Immature natural killer cell (primary cell): ENCODE data around the gene OPRL1. TPM values are rescaled to one million over a fixed set of nuclear protein-coding genes. Genes with fewer than 3 reads are reported as not detected.

Source experiments
- DNase-seq, 3 donors: peaks; one replicate each; pipeline ENCODE4 v3.0.0; 2022; ENCODE audit warnings: mixed read lengths in 1 of 3
- H3K27ac Mint-ChIP-seq, 6 donors: one replicate each; pipeline ENCODE4 v1.8.0; 2020; ENCODE audit warnings: mixed read lengths in 6 of 6, mild to moderate bottlenecking in 5 of 6, inconsistent platforms in 4 of 6, moderate library complexity in 3 of 6
- H3K27me3 Mint-ChIP-seq, 3 donors: one replicate each; pipeline ENCODE4 v1.8.0; 2020 to 2021; ENCODE audit warnings: low read depth in 3 of 3, mild to moderate bottlenecking in 3 of 3, mixed read lengths in 3 of 3, moderate library complexity in 3 of 3, inconsistent platforms in 1 of 3
- H3K36me3 Mint-ChIP-seq, 3 donors: one replicate each; pipeline ENCODE4 v1.8.0; 2020; ENCODE audit warnings: mixed read lengths in 3 of 3, inconsistent platforms in 2 of 3, mild to moderate bottlenecking in 2 of 3
- H3K4me1 Mint-ChIP-seq, 2 donors: one replicate each; pipeline ENCODE4 v1.8.0; 2020; ENCODE audit warnings: inconsistent platforms in 2 of 2, mild to moderate bottlenecking in 2 of 2, mixed read lengths in 2 of 2, moderate library complexity in 1 of 2
- H3K4me3 Mint-ChIP-seq, 5 donors: one replicate each; pipeline ENCODE4 v1.8.0; 2020; ENCODE audit warnings: mild to moderate bottlenecking in 5 of 5, mixed read lengths in 5 of 5, inconsistent platforms in 3 of 5, moderate library complexity in 3 of 5
- H3K9me3 Mint-ChIP-seq, 6 donors: one replicate each; pipeline ENCODE4 v1.8.0; 2020; ENCODE audit warnings: mild to moderate bottlenecking in 6 of 6, mixed read lengths in 6 of 6, inconsistent platforms in 4 of 6, moderate library complexity in 3 of 6
- polyA plus RNA-seq, 3 donors: library from polyadenylated mRNA; unstranded; fragments of 300-500 nt; fragmentation: Illumina TruSeq; gene quantifications; one replicate each; pipeline ENCODE4 v1.2.3, GENCODE V29; 2021

Gene OPRL1
- polyA plus RNA-seq, 3 donors from 2014 or later, result 0.48 to 1.3 (median 0.73) TPM

DNA sequence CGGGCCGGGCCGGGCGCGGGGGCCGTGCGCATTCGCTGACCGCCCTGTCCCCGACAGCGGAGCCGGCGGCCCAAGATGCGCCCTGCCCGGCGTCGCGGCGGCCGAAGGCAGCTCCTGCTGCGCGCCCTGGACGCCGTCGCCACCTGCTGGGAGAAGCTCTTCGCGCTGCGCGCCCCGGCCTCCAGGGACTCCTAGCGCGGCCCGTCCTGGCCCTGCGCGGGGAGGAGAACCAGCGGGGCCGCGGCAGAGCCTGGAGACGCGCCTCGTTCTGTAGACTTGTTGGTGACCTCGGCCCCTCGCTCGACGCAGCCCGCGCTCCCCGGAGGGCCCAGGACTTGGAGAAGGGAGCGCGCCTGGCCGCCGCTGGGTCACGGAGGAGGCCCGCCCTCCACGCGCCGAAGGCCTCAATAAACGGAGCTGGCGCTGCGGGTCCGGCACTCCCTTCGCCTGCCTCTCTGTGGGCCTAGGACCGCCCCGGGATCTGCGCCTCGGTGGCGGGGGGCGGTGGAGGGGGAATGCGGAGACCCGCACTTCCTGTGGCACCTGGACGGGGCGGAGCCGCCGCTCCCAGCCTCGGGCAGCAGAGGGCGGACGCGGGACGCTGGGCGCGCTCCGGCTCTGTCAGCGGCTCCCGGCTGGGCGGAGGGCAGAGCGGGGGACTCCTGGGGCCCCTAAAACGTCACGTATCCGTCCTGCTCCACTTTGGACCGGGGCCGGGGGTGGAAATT lies 41.2 kb upstream of the OPRL1 start:
- H3K4me1 Mint-ChIP-seq, result peaks cover 0 to 14% of the 10 kb centered on the region in 2 donors
- H3K9me3 Mint-ChIP-seq, result no peaks in the 10 kb centered on the region
- DNase-seq, result peak; percentile 61 to 66 (median 66)
- no peaks in the 10 kb centered on the region for H3K36me3 Mint-ChIP-seq
- peaks cover 3 to 12% (median 7%) of the 10 kb centered on the region in 3 donors for H3K27me3 Mint-ChIP-seq
- H3K4me3 Mint-ChIP-seq, result peak overlapping the region; percentile 27 to 71 (median 41)
- no peak overlapping the region for H3K27ac Mint-ChIP-seq

DNA sequence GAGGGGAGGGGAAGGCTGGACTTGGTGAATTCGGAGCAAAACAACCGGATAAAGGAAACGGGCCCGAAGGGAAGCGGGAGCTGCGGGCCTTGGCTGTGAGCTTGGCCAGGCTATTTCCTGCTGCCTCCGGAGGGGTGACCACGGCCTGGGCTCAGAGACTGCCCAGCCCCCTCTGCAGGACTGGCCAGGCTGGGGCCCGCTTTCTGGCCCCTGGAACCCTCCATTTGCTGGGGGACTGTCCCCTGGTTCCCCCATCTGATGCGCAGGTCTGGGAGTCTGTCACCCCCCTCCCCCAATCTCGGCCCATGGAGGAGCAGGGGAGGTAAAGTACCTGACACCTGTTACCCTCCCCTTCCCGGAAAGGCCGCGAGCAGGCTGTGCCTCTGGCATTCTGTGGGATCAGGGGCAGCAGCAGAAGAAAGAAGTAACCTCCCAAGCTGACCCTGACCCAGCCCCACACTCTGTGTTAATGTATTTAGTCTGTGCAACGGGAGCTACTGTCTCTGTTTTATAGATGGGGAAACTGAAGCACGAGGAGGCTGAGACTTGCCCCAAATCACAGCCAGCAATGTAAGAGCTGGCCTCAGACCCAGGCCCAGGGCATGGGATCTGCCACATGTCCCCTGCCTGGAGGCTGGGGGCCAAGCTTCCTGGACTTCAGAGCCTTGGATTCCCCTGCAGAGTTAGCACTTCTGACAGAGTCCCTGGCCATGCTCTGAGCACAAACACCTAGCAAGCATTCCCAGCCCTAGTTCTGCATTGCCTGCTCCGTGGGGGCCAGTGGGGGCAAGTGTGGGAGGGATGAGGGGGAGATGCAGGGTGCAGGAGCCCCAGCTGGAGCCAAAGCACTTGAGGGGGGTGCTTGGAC lies 40.4 kb upstream of the OPRL1 start:
- H3K4me1 Mint-ChIP-seq, result peaks cover 0 to 14% of the 10 kb centered on the region in 2 donors
- peak overlapping the region; percentile 38 to 71 (median 50) for H3K4me3 Mint-ChIP-seq
- H3K27ac Mint-ChIP-seq, result no peak overlapping the region
- no peaks in the 10 kb centered on the region for H3K9me3 Mint-ChIP-seq
- DNase-seq, result no peak
- peaks cover 3 to 16% (median 7%) of the 10 kb centered on the region in 3 donors for H3K27me3 Mint-ChIP-seq
- no peaks in the 10 kb centered on the region for H3K36me3 Mint-ChIP-seq

DNA sequence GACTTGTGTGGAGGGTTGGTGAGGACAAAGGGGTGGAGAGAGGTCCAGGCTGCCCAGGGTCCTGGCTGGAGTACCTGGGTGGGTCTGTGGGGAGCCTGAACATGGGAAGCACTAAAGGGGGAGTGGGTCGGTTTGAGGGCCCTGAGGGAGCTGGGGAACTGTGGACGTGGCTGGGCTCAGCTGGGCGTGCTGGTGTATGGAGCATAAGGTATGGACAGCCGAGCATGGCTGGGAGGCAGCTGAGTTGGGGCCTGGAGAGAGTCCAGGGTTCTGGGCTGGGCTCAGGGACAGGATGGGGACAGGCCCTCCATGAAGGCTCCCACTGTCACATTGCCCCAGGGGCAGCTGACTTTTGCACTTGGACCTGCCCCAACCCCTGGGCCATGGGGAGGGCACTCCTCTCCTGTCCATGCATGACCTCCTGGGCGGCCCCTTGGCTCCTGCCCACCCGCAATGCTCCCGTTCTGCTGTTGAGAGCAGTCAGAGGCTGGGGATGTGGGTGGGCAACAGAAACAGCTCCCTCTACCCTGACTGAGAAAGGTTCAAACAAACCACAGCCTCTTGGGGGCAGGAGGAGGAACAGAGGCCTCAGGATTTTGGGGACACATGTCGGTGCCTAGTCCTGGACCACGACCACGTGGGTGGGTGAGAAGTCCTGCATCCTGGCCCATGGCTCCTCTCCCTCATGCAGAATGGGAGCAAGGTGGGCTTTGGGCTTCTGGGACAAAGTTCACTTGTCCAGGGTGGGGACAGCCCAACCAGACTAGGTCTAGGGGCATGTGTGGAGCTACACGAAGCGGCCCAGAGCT lies 39.4 kb upstream of the OPRL1 start:
- Mint-ChIP-seq H3K4me1 (peaks cover 0 to 14% of the 10 kb centered on the region in 2 donors), H3K36me3 (no peaks in the 10 kb centered on the region), H3K27me3 (peaks cover 2 to 15% (median 7%) of the 10 kb centered on the region in 3 donors), H3K27ac (no peak overlapping the region), H3K9me3 (no peaks in the 10 kb centered on the region), H3K4me3 (peak overlapping the region in 4 of 5 donors; percentile 35 to 69 (median 44))
- no peak for DNase-seq

DNA sequence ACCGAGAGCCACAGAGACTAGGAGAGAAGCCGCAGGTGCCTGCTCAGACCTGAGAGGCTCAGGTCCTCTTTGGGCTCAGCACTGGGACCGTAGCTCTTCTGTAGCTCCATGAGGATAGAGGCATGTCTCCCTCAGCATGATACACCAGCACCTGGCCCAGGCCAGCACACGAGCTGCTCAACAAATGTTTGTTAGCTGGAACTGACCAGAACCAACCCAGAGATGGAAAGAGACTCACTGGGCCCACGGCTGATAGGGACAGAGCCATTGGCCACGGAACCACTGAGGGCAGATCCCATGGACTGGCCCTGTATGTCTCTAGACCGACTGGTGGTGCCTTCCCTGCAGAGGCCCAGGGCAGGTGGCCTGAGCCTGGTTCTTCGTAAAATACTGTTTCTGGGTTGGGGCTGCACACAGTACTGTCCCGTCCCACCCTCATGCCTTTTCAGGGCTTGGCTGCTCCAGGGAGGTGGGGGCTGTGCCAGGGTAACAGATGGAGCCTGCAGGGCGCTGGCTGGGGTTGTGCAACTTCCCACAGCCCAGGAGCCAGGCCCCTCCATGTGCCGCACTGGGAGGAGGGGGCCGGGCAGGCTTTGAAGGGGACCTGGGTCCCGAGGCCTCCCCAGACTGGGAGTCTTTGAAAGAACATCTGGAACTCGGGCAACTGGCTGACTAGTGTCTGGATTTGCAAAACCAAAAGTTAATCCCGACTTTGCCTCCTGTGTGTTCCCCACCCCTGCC lies 38.7 kb upstream of the OPRL1 start:
- H3K36me3 Mint-ChIP-seq, result no peaks in the 10 kb centered on the region
- H3K27me3 Mint-ChIP-seq, result peaks cover 2 to 17% (median 11%) of the 10 kb centered on the region in 3 donors
- peak overlapping the region in 2 of 5 donors; percentile 29 to 50 for H3K4me3 Mint-ChIP-seq
- DNase-seq, result no peak
- peaks cover 0 to 14% of the 10 kb centered on the region in 2 donors for H3K4me1 Mint-ChIP-seq
- H3K27ac Mint-ChIP-seq, result no peak overlapping the region
- no peaks in the 10 kb centered on the region for H3K9me3 Mint-ChIP-seq

DNA sequence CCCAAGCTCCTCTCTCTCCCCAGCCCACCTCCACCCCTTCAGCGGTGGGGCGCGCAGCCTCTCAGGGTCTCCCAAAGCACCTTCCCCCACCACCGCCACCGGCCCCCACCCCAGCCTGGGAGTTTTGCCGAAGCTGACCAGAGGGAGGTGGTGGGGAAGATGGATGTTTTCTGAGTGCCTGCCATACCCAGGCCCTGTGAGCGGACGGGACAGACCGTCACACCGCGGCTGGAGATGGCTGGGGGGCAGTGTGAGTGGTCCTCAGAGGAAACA lies 38.2 kb upstream of the OPRL1 start:
- Mint-ChIP-seq H3K27ac (no peak overlapping the region), H3K36me3 (no peaks in the 10 kb centered on the region), H3K9me3 (no peaks in the 10 kb centered on the region), H3K27me3 (peaks cover 4 to 17% (median 13%) of the 10 kb centered on the region in 3 donors), H3K4me3 (peak overlapping the region in 2 of 5 donors; percentile 29 to 50), H3K4me1 (peaks cover 0 to 14% of the 10 kb centered on the region in 2 donors)
- DNase-seq, result no peak

DNA sequence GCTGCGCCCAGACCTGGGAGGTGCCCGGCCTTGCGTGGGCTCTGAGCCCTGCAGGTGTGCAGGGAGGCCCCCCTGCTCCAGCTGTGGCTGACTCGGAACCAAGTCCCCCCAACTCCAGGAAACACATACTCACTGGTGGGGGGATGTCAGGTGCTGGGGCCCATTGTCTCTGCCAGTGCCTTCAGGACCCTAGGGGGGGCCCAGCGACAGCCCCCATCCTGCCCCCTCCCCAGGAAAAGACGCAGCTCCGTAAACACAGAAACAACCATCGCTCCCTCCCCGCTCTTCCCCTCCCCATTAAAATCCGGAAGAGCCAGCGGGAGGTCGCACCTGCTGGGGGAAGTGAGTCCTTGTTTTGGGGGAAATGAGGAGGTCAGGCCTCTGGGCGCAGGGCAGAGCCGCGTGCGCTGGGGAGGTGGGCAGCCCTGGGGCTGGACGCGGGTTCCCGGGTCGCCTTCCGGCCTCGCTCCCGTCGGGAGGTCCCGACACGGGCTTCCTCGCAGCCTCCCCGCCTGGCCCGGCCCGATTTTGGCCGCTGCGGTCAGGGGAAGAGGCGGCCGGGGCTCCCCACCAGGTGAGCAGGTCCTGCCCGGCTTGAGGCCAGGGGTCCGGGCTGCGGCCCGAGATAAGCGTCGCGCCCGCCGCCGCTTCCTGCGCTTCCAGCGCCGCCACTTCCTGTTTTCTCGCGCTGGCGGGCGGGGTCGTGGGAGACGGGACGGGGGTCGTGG lies 37.7 kb upstream of the OPRL1 start:
- peaks cover 4 to 17% (median 11%) of the 10 kb centered on the region in 3 donors for H3K27me3 Mint-ChIP-seq
- H3K4me3 Mint-ChIP-seq, result peak overlapping the region in 3 of 5 donors; percentile 42 to 69 (median 49)
- no peaks in the 10 kb centered on the region for H3K9me3 Mint-ChIP-seq
- no peak overlapping the region for H3K27ac Mint-ChIP-seq
- H3K36me3 Mint-ChIP-seq, result no peaks in the 10 kb centered on the region
- peaks cover 0 to 14% of the 10 kb centered on the region in 2 donors for H3K4me1 Mint-ChIP-seq
- DNase-seq, result no peak

DNA sequence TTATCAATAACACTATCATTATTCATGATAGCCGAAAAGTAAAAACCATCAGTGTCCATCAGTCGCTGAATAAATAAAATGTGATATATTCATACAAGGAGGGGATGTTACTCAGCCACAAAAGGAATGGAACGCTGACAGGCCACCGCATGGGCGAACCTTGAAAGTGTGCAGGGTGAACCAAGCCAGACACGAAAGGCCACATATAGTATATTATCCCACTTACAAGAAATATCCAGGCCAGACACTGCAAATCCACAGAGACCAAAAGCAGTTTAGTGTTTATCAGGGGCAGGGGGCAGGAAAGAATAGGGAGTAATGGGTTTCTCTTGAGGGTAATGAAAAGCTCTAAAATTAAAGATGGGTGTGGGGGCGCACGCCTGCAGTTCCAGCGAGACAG lies 36.1 kb upstream of the OPRL1 start:
- Mint-ChIP-seq H3K27ac (no peak overlapping the region), H3K9me3 (no peaks in the 10 kb centered on the region), H3K4me3 (peak overlapping the region in 1 of 5 donors; percentile 49), H3K27me3 (peaks cover 4 to 21% (median 11%) of the 10 kb centered on the region in 3 donors), H3K4me1 (peaks cover 0 to 10% of the 10 kb centered on the region in 2 donors), H3K36me3 (no peaks in the 10 kb centered on the region)
- DNase-seq, result no peak

DNA sequence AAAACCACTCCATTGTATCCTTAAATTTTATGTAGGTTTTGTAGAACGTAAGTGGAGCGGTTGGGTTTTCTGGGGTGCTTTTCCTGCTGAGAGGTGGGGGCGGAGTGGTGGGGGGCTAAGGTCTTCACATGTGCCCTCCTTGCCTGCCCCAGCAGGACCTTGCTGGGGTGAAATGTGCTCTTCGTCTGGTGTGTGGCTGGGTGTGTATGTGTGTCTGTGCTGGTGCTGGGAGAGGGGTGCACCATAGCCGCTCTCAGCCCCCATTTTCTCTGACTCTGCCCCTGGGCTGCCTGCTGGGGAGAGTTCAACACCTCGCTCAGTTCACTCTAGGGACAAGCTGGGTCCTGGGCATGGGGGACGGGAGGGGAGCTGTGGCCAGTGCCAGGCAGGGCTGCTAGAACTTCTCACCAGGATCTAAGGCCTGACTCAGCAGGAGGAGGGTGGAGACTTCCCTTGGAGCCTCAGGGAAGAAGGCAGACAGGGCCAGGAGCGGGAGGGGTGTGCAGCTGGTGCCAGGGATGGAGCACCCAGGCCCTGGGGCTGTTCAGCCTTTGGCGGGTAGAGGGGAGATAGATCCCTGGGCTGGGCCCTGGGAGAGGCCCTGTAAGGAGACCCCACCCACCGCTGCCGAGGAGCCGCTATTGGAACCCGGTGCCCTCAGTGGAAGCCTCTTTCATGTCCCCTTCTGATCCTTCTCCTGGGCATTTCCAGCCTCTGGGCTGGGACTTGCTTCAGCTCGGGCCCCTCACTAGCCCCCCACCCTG lies 35.2 kb upstream of the OPRL1 start:
- no peak overlapping the region for H3K4me3 Mint-ChIP-seq
- H3K27me3 Mint-ChIP-seq, result peaks cover 4 to 20% (median 11%) of the 10 kb centered on the region in 3 donors
- H3K36me3 Mint-ChIP-seq, result no peaks in the 10 kb centered on the region
- no peaks in the 10 kb centered on the region for H3K9me3 Mint-ChIP-seq
- DNase-seq, result no peak
- H3K4me1 Mint-ChIP-seq, result peaks cover 0 to 10% of the 10 kb centered on the region in 2 donors
- no peak overlapping the region for H3K27ac Mint-ChIP-seq

DNA sequence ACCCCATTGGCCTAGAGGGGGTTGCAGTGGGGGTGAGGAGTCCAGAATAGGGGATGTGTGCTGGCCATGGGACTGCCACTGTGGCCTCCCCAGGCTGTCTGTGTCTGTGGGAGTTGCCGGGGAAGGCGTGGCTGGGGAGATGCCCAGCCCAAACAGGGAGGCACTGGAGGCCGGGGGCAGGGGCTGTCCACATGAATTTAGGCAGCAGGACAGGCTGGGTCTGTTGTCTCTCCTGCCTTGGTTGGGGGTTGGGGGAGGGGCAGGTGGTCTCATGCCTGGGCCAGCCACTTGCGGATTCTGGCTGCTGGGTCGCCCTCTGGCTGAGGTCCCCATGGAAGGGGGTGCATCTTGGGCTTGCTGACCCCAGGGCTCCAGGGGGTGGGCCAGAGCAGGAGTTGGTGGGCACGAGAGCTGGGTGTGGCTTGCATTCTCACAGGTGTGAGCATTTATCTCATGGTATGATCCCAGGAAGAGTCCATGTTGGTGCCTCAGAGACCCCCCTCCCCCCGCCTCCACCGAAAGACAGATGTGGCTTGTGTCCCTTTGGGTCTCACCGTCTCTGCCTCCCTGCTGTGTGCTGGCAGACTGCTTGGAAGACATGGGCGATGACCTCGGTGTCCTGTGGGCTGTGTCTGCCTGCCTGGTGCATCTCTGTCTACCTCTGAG lies 34.4 kb upstream of the OPRL1 start:
- no peaks in the 10 kb centered on the region for H3K36me3 Mint-ChIP-seq
- no peak overlapping the region for H3K4me3 Mint-ChIP-seq
- H3K9me3 Mint-ChIP-seq, result no peaks in the 10 kb centered on the region
- peaks cover 3 to 17% (median 11%) of the 10 kb centered on the region in 3 donors for H3K27me3 Mint-ChIP-seq
- H3K27ac Mint-ChIP-seq, result no peak overlapping the region
- peaks cover 0 to 10% of the 10 kb centered on the region in 2 donors for H3K4me1 Mint-ChIP-seq
- no peak for DNase-seq

DNA sequence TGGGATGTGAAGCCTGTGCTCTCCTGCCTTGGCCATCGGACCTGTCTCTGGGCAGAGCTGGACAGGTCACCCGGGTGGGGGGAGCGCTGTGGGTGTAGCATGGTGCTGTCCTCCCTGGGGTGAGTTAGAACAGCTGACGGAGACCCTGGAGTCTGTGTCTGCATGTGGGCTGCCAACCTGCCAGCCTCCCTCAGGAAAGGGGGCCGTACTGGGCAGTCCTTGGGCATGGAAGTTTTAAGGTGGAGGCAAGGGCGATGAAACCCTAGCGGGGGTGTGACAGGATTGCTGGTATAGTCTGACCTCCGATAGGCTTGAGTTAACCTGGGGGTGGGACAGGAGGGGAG lies 32.9 kb upstream of the OPRL1 start:
- Mint-ChIP-seq H3K27me3 (peaks cover 5 to 19% (median 12%) of the 10 kb centered on the region in 3 donors), H3K9me3 (no peaks in the 10 kb centered on the region), H3K4me1 (peaks cover 0 to 4% of the 10 kb centered on the region in 2 donors), H3K36me3 (no peaks in the 10 kb centered on the region), H3K27ac (no peak overlapping the region), H3K4me3 (no peak overlapping the region)
- no peak for DNase-seq

DNA sequence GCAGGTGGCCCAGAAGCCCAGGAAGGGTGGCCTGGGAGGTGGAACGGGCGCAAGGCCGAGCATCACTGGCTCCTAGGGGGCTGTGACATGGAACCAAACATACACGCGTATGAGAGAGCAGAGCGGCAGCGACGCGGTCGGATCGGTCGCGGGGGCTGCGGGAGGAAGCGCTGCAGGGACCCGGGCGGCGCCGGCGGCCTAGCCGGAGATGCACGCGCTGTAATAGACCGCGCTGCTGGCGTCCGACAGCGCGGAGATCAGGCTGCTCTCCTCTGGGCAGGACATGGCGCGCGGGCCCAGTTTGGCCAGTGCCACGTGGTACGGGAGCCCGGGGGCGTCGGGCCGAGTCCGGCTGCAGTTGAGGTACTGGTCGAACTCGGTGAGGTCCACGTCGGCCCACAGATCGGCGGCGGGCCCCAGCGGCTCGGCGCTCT lies 31.9 kb upstream of the OPRL1 start:
- DNase-seq, result no peak
- Mint-ChIP-seq H3K9me3 (no peaks in the 10 kb centered on the region), H3K4me3 (no peak overlapping the region), H3K27me3 (peaks cover 5 to 17% (median 12%) of the 10 kb centered on the region in 3 donors), H3K4me1 (peaks cover 0 to 2% of the 10 kb centered on the region in 2 donors), H3K27ac (no peak overlapping the region), H3K36me3 (no peaks in the 10 kb centered on the region)
